GM12891 (cell line): ENCODE results near the gene SLFN12L.

Source experiments
- POLR2A ChIP-seq: IDR thresholded peaks from 2 replicates; pipeline ENCODE4 v1.6.1; 2011; ENCODE audit warnings: low read depth, low read length, control low read depth
- POLR2AphosphoS5 ChIP-seq: IDR thresholded peaks from 2 replicates; pipeline ENCODE4 v1.6.1; 2011; ENCODE audit warnings: low read depth, low read length, control low read depth

DNA sequence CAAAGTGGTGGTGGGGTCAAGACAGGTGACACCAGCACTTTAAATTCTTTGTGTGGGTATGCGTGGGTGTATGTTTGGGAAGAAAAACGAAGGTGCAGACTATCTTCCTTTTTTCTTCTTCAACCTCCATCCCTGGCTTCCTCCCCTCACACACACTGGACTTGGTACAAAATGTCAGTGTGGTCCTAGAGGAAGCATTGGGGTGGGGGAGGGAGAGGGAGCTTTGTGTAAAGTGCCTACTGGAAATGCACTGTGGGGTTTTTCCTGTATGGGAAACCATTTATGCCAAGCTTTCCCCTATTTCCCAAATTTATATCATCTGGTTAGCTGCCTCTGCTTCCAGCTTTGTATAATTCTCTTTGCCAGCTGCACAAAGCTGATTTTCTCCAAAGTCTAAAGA, 44.4 kb downstream of the SLFN12L start:
- TF ChIP-seq POLR2A (no peak), POLR2AphosphoS5 (no peak)
